NCI-H2081 treated with DMSO at 0.1 percent for 48 hours (cell line): ENCODE results near the gene ENOX2.
A peak's percentile ranks its signal among the peaks of the same experiment; 100 is the strongest.
"Not testable (repeated sequence)": the region's sequence is repeated elsewhere in the genome, so short reads cannot be mapped to it uniquely, and the experiment has no call there.

Experiments
- DNase-seq: peaks from one replicate; lab custom pipeline; 2025; lab: John Stamatoyannopoulos, UW

Gene ENOX2

GRCh38 chrX:130825525-130825924, 77.5 kb downstream of the ENOX2 start:
- DNase-seq: no peak

GRCh38 chrX:130819367-130819766, 83.6 kb downstream of the ENOX2 start:
- DNase-seq: not testable (repeated sequence)

GRCh38 chrX:130813932-130814331, 89.1 kb downstream of the ENOX2 start:
- DNase-seq: not testable (repeated sequence)

- no peak for DNase-seq
Observed at GRCh38 chrX:130810561-130810960, 92.4 kb downstream of the ENOX2 start.

GRCh38 chrX:130805903-130806302, 97.1 kb downstream of the ENOX2 start:
- DNase-seq: no peak

GRCh38 chrX:130803537-130803936, 99.5 kb downstream of the ENOX2 start:
- no peak for DNase-seq

- DNase-seq: no peak
Observed at GRCh38 chrX:130801901-130802300, 101.1 kb downstream of the ENOX2 start.

GRCh38 chrX:130799393-130799792, 103.6 kb downstream of the ENOX2 start:
- no peak for DNase-seq

GRCh38 chrX:130793975-130794374, 109.0 kb downstream of the ENOX2 start:
- DNase-seq: no peak

GRCh38 chrX:130791870-130792269, 111.1 kb downstream of the ENOX2 start:
- DNase-seq: not testable (repeated sequence)

- DNase-seq: no peak
Observed at GRCh38 chrX:130789793-130790192, 113.2 kb downstream of the ENOX2 start.

GRCh38 chrX:130788786-130789581, 114.0 kb downstream of the ENOX2 start:
- no peak for DNase-seq

- no peak for DNase-seq
Observed at GRCh38 chrX:130786030-130786429, 117.0 kb downstream of the ENOX2 start.

- no peak for DNase-seq
Observed at GRCh38 chrX:130778773-130779172, 124.2 kb downstream of the ENOX2 start.

- no peak for DNase-seq
Observed at GRCh38 chrX:130775849-130776248, 127.2 kb downstream of the ENOX2 start.

- peak; percentile 54 for DNase-seq
Observed at GRCh38 chrX:130772776-130773143, 130.2 kb downstream of the ENOX2 start.

GRCh38 chrX:130772105-130772775, 130.8 kb downstream of the ENOX2 start:
- DNase-seq: no peak

- DNase-seq: no peak
Observed at GRCh38 chrX:130771648-130772047, 131.4 kb downstream of the ENOX2 start.

- DNase-seq: no peak
Observed at GRCh38 chrX:130771230-130771629, 131.8 kb downstream of the ENOX2 start.

- DNase-seq: no peak
Observed at GRCh38 chrX:130770615-130771014, 132.4 kb downstream of the ENOX2 start.

GRCh38 chrX:130769835-130770234, 133.2 kb downstream of the ENOX2 start:
- no peak for DNase-seq

GRCh38 chrX:130758072-130758471, 144.9 kb downstream of the ENOX2 start:
- DNase-seq: no peak

- DNase-seq: no peak
Observed at GRCh38 chrX:130756233-130756632, 146.8 kb downstream of the ENOX2 start.

GRCh38 chrX:130754353-130754752, 148.7 kb downstream of the ENOX2 start:
- DNase-seq: no peak
